ENCODE measurements around the gene SPPL3.

DNA sequence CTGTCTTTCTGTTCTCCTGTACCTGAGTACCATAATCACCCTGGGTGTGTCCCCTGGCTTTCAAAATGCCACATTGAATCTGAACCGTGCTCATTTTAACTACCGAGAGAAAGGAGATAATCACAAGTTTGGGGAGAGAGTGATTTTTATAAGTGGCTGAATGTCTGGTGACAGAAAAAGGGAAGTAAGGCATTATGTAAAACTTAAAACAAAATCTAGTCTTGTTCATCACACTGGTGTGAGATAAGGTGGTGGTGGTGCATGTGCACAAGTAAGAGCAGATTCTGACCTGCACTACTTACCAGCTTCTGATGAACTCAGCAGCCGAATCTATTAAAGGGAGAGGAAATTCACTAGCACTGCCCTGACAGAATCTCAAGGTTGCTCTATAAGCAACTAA lies 56.3 kb downstream of the SPPL3 start:
- TF ChIP-seq, protein P1, sequence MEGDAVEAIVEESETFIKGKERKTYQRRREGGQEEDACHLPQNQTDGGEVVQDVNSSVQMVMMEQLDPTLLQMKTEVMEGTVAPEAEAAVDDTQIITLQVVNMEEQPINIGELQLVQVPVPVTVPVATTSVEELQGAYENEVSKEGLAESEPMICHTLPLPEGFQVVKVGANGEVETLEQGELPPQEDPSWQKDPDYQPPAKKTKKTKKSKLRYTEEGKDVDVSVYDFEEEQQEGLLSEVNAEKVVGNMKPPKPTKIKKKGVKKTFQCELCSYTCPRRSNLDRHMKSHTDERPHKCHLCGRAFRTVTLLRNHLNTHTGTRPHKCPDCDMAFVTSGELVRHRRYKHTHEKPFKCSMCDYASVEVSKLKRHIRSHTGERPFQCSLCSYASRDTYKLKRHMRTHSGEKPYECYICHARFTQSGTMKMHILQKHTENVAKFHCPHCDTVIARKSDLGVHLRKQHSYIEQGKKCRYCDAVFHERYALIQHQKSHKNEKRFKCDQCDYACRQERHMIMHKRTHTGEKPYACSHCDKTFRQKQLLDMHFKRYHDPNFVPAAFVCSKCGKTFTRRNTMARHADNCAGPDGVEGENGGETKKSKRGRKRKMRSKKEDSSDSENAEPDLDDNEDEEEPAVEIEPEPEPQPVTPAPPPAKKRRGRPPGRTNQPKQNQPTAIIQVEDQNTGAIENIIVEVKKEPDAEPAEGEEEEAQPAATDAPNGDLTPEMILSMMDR (IDR thresholded peaks at IDR 0.05 in 8 of 11, conservative IDR thresholded peaks at IDR 0.05 in 3 of 11), result no peak
- no peak for TF ChIP-seq POLR2AphosphoS5 (IDR thresholded peaks at IDR 0.05)
